Fibroblast of peridontal ligament (primary cell): ENCODE data around the gene SLC25A13.
A peak's percentile ranks its signal among the peaks of the same experiment; 100 is the strongest.

Experiments
- DNase-seq: peaks from one replicate; pipeline ENCODE4 v3.0.0-alpha.2; 2010; ENCODE audit errors: extremely low read depth

Gene SLC25A13

GRCh38 chr7:96322847-96323461, 1.1 kb upstream of the SLC25A13 start:
- no peak for DNase-seq

- DNase-seq = no peak
Measured at GRCh38 chr7:96322373-96322695, 436 bp upstream of the SLC25A13 start.

GRCh38 chr7:96321031-96321657, 754 bp downstream of the SLC25A13 start:
- DNase-seq = peak; percentile 82

- no peak for DNase-seq
Measured at GRCh38 chr7:96320442-96320841, 1.5 kb downstream of the SLC25A13 start.

- no peak for DNase-seq
Measured at GRCh38 chr7:96319439-96319838, 2.5 kb downstream of the SLC25A13 start.

GRCh38 chr7:96316949-96317348, 4.9 kb downstream of the SLC25A13 start:
- DNase-seq = no peak

GRCh38 chr7:96315125-96315512, 6.8 kb downstream of the SLC25A13 start:
- no peak for DNase-seq

GRCh38 chr7:96314402-96315124, 7.3 kb downstream of the SLC25A13 start:
- no peak for DNase-seq

GRCh38 chr7:96313940-96314339, 8.0 kb downstream of the SLC25A13 start:
- no peak for DNase-seq

GRCh38 chr7:96312502-96312901, 9.4 kb downstream of the SLC25A13 start:
- no peak for DNase-seq

- peak; percentile 71 for DNase-seq
Measured at GRCh38 chr7:96311967-96312366, 9.9 kb downstream of the SLC25A13 start.

- DNase-seq = peak; percentile 90
Measured at GRCh38 chr7:96310110-96310509, 11.8 kb downstream of the SLC25A13 start.

GRCh38 chr7:96308950-96309263, 13.0 kb downstream of the SLC25A13 start:
- DNase-seq = no peak

- no peak for DNase-seq
Measured at GRCh38 chr7:96308253-96308949, 13.5 kb downstream of the SLC25A13 start.

GRCh38 chr7:96306385-96307125, 15.3 kb downstream of the SLC25A13 start:
- DNase-seq = no peak

- no peak for DNase-seq
Measured at GRCh38 chr7:96305915-96306314, 16.0 kb downstream of the SLC25A13 start.

GRCh38 chr7:96304573-96304972, 17.3 kb downstream of the SLC25A13 start:
- no peak for DNase-seq

- peak; percentile 56 for DNase-seq
Measured at GRCh38 chr7:96303686-96304443, 18.0 kb downstream of the SLC25A13 start.

- no peak for DNase-seq
Measured at GRCh38 chr7:96303105-96303685, 18.7 kb downstream of the SLC25A13 start.

- peak; percentile 24 for DNase-seq
Measured at GRCh38 chr7:96300986-96301385, 20.9 kb downstream of the SLC25A13 start.

- DNase-seq = no peak
Measured at GRCh38 chr7:96300502-96300901, 21.4 kb downstream of the SLC25A13 start.
